Choroid plexus epithelial cell (primary cell): ENCODE data around the gene PPIA.
"Not testable (repeated sequence)": the region's sequence is repeated elsewhere in the genome, so short reads cannot be mapped to it uniquely, and the experiment has no call there.

Experiments used
- DNase-seq: peaks from one replicate; pipeline ENCODE4 v3.0.0-alpha.2; 2010; ENCODE audit warnings: low read depth
- H3K4me3 ChIP-seq: 2 replicates; pipeline ENCODE4 v1.5.1; 2011; ENCODE audit warnings: low read depth, mild to moderate bottlenecking, control low read depth, low read length, moderate library complexity
- CTCF ChIP-seq: conservative IDR thresholded peaks from 2 replicates; pipeline ENCODE4 v1.5.1; 2011; ENCODE audit warnings: low read depth, mild to moderate bottlenecking, control low read depth, inconsistent platforms, low read length, moderate library complexity

The PPIA gene

DNA sequence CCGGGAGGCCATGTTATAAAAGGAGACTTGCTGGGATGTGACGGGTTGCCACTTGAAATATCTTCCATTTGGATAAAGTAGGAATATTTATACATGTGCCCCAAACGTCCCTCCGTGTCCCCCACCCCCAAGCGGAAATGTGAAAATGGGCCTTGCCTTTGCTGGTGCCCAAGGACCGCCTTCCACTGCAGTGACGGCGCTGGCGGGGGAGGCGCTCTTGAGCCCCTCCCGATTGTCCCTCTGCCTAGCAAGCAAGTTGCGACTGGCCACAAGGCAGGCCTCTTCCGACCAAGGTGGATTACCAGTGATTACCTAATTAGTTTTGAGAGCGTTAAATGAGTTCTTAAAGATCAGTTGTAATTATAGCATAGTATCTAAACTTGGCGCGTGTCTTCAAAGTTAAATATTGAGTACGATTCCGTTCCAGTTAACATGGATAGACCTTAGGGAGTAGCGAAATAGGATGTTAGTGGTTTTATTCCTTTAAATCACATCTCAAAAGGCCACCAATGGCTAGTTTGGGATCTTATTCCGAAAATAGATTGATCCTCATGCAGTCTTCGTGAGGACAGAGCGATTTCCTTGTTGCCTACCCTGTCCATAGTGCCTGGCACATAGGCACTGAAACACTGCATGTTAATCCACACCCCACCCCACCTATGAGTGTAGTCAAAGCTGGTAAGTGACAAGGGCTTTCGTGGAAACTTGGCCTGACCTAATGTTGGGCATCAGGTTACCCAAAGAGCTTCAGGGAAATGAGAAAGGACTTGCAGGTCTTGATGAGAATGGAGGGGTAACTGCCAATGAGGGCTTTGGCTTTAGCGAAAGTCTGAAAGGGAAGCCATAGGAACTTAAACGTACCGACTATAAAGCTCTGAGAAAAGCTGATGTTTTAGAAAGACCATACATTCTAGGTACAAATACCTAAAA, 1.1 kb downstream of the PPIA start:
- TF ChIP-seq CTCF = peak; percentile 58
- H3K4me3 ChIP-seq = peak overlapping the region; percentile 94
- DNase-seq = peak; percentile 85

DNA sequence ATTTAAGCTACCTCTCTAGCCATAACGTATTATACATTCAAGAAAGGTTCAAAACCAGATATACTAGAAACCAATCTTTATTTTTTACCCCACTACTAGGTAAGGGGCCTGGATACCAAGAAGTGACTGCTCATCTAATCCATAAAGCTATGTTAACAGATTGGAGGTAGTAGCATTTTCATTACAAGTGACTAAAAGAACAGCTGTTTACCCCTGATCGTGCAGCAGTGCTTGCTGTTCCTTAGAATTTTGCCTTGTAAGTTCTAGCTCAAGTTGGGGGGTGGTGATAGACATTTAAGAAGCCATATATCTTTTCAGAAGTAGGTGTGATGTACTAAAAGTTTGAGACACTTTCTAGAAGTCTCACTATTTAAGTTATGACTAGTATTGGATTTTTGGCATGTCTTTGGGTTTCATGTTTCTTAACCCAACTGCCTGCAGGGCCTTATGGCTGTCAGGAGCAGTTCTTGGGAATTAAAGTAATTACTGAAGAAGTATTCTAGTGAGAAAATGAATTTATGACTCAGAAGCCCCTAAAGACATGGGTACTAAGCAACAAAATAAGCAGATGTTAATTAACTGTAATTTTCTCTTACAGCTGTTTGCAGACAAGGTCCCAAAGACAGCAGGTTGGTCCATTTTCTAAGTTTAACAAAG, 2.3 kb downstream of the PPIA start:
- no peak for TF ChIP-seq CTCF
- H3K4me3 ChIP-seq = peak overlapping the region; percentile 94
- DNase-seq = peak; percentile 24

GRCh38 chr7:44799939-44800338, 3.5 kb downstream of the PPIA start:
- H3K4me3 ChIP-seq = no peak overlapping the region
- no peak for DNase-seq
- no peak for TF ChIP-seq CTCF

DNA sequence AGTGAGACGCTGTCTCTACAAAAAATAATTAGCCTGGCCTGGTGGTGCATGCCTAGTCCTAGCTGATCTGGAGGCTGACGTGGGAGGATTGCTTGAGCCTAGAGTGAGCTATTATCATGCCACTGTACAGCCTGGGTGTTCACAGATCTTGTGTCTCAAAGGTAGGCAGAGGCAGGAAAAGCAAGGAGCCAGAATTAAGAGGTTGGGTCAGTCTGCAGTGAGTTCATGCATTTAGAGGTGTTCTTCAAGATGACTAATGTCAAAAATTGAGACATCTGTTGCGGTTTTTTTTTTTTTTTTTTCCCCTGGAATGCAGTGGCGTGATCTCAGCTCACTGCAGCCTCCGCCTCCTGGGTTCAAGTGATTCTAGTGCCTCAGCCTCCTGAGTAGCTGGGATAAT, 5.4 kb downstream of the PPIA start:
- no peak for TF ChIP-seq CTCF
- H3K4me3 ChIP-seq = no peak overlapping the region
- DNase-seq = peak; percentile 48

DNA sequence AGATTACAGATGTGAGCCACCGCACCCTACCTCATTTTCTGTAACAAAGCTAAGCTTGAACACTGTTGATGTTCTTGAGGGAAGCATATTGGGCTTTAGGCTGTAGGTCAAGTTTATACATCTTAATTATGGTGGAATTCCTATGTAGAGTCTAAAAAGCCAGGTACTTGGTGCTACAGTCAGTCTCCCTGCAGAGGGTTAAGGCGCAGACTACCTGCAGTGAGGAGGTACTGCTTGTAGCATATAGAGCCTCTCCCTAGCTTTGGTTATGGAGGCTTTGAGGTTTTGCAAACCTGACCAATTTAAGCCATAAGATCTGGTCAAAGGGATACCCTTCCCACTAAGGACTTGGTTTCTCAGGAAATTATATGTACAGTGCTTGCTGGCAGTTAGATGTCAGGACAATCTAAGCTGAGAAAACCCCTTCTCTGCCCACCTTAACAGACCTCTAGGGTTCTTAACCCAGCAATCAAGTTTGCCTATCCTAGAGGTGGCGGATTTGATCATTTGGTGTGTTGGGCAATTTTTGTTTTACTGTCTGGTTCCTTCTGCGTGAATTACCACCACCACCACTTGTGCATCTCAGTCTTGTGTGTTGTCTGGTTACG, 6.0 kb downstream of the PPIA start:
- no peak overlapping the region for H3K4me3 ChIP-seq
- no peak for DNase-seq
- TF ChIP-seq CTCF = no peak

GRCh38 chr7:44803828-44804519, 7.5 kb downstream of the PPIA start:
- not testable (repeated sequence) for H3K4me3 ChIP-seq, DNase-seq

DNA sequence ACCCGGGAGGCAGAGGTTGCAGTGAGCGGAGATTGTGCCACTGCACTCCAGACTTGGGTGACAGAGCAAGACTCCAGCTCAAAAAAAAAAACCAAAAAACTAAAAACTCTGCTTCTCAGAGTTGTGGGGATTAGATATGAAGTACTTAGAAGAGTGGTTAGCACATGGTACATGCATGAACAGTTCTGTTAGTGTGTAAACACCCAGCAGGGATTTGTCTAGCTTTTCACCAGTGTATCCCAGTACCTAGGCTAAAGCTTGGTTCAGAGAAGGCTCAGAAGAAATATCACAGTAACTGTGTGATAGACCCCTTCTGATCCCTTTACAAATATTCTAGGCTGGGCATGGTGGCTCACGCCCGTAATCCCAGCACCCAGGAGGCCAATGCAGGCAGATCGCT, 9.5 kb downstream of the PPIA start:
- no peak for TF ChIP-seq CTCF

More for the DNA sequence above, 9.5 kb downstream of the PPIA start:
- H3K4me3 ChIP-seq = no peak overlapping the region
- DNase-seq = no peak
